ENCODE data around the gene BLCAP.

BLCAP gene

GRCh38 chr20:37501940-37502339, 25.7 kb downstream of the BLCAP start:
- TF ChIP-seq POLR2AphosphoS5 (IDR thresholded peaks at IDR 0.05; ENCODE audit: low read depth) (no peak), CTCF (IDR thresholded peaks at IDR 0.05; ENCODE audit: insufficient read depth, low read length) (no peak), SPI1 (IDR thresholded peaks at IDR 0.05; ENCODE audit: borderline replicate concordance, low read depth) (no peak), GABPA (IDR thresholded peaks at IDR 0.05; ENCODE audit: low read depth) (no peak), REST (IDR thresholded peaks at IDR 0.05; ENCODE audit: insufficient replicate concordance, low read depth) (no peak)
- DNase-seq (ENCODE audit: low read depth in 1 of 2, low spot score in 1 of 2): no peak
- no peak overlapping the region for H3K4me3 ChIP-seq (replicated peaks; ENCODE audit: insufficient read depth, low read length)
- H3K27me3 ChIP-seq (ENCODE audit: insufficient read depth, poor library complexity, severe bottlenecking): no peaks in the 10 kb centered on the region
- H3K27ac ChIP-seq (replicated peaks): no peak overlapping the region

- no peaks in the 10 kb centered on the region for H3K27me3 ChIP-seq (ENCODE audit: insufficient read depth, poor library complexity, severe bottlenecking)
- DNase-seq (ENCODE audit: low read depth in 1 of 2, low spot score in 1 of 2): no peak
- H3K4me3 ChIP-seq (replicated peaks; ENCODE audit: insufficient read depth, low read length): no peak overlapping the region
- TF ChIP-seq CTCF (IDR thresholded peaks at IDR 0.05; ENCODE audit: insufficient read depth, low read length): no peak
- TF ChIP-seq SPI1 (IDR thresholded peaks at IDR 0.05; ENCODE audit: borderline replicate concordance, low read depth): no peak
- TF ChIP-seq REST (IDR thresholded peaks at IDR 0.05; ENCODE audit: insufficient replicate concordance, low read depth): no peak
- no peak for TF ChIP-seq POLR2AphosphoS5 (IDR thresholded peaks at IDR 0.05; ENCODE audit: low read depth)
- no peak for TF ChIP-seq GABPA (IDR thresholded peaks at IDR 0.05; ENCODE audit: low read depth)
- H3K27ac ChIP-seq (replicated peaks): no peak overlapping the region
These were observed 27.4 kb downstream of the BLCAP start for GRCh38 chr20:37500311-37500710.

GRCh38 chr20:37498066-37498665, 29.5 kb downstream of the BLCAP start:
- no peak overlapping the region for H3K27ac ChIP-seq (replicated peaks)

More at GRCh38 chr20:37498066-37498665, 29.5 kb downstream of the BLCAP start:
- no peak for DNase-seq (ENCODE audit: low read depth in 1 of 2, low spot score in 1 of 2)
- TF ChIP-seq SPI1 (IDR thresholded peaks at IDR 0.05; ENCODE audit: borderline replicate concordance, low read depth): no peak
- TF ChIP-seq POLR2AphosphoS5 (IDR thresholded peaks at IDR 0.05; ENCODE audit: low read depth): no peak
- TF ChIP-seq CTCF (IDR thresholded peaks at IDR 0.05; ENCODE audit: insufficient read depth, low read length): no peak
- TF ChIP-seq REST (IDR thresholded peaks at IDR 0.05; ENCODE audit: insufficient replicate concordance, low read depth): no peak
- TF ChIP-seq GABPA (IDR thresholded peaks at IDR 0.05; ENCODE audit: low read depth): no peak
- no peaks in the 10 kb centered on the region for H3K27me3 ChIP-seq (ENCODE audit: insufficient read depth, poor library complexity, severe bottlenecking)
- H3K4me3 ChIP-seq (replicated peaks; ENCODE audit: insufficient read depth, low read length): no peak overlapping the region

All from HL-60 (cell line).